AG09319 (cell line): ENCODE measurements around the gene HIF3A.
A peak's percentile ranks its signal among the peaks of the same experiment; 100 is the strongest.

ENCODE experiments used
- DNase-seq: peaks from one replicate; pipeline ENCODE4 v3.0.0-alpha.2; 2010; ENCODE audit warnings: low read depth; ENCODE audit errors: extremely low read depth
- TF ChIP-seq, protein P1 (sequence below): IDR thresholded peaks from 2 replicates; pipeline ENCODE4 v1.5.1; 2011; ENCODE audit warnings: low read depth, mild to moderate bottlenecking, inconsistent platforms, low read length, moderate library complexity

HIF3A gene

DNA sequence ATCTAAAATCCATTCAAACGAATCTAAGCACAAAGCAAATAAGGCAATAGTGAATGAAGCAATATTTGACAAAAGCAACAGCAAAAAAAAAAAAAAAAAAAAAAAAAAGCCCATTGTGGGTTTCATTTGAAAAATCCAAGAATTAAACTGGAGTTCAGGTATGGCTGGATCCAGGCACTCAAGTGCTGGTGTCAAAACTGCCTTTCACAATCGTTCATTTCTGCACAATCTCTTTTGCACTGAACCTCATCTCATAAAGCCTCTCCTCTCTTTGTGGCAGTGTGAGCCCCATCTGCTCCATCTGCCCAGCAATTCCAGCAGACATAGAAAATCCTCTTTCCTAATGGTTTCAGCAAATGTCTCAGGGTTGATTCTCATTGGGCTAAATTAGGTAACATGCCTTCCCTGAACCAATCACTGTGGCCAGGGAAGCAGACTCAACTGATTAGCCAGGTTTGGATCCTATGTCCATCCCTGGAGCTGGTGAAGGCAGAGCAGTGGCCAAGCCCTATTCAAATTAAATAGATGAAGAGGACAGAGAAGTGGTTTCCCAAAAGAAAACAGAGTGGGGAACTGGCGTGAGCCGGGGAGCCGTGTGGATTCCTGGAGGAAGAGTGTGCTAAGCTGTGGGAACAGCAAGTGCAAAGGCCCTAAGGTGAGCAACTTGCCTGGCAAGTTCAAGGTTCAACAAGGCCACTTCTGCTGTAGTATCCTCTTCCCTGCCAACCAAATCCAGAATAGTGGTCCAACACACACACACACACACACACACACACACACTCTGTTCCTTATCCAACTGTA lies 1.2 kb upstream of the HIF3A start:
- DNase-seq = no peak
- TF ChIP-seq, protein P1, sequence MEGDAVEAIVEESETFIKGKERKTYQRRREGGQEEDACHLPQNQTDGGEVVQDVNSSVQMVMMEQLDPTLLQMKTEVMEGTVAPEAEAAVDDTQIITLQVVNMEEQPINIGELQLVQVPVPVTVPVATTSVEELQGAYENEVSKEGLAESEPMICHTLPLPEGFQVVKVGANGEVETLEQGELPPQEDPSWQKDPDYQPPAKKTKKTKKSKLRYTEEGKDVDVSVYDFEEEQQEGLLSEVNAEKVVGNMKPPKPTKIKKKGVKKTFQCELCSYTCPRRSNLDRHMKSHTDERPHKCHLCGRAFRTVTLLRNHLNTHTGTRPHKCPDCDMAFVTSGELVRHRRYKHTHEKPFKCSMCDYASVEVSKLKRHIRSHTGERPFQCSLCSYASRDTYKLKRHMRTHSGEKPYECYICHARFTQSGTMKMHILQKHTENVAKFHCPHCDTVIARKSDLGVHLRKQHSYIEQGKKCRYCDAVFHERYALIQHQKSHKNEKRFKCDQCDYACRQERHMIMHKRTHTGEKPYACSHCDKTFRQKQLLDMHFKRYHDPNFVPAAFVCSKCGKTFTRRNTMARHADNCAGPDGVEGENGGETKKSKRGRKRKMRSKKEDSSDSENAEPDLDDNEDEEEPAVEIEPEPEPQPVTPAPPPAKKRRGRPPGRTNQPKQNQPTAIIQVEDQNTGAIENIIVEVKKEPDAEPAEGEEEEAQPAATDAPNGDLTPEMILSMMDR = no peak

DNA sequence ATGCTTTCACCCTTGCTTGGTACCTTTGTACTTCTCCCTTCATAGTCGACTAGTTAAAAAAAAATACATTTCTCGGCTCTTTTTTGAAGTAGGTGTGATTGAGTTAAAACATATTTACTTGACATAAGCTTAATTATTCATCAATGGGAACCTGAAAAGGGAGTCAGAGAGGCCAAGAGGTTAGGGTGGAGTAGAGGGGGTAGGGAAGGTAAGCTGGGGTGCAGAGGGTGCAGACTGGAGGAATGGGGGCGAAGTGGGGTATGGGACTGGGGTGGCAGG lies 701 bp upstream of the HIF3A start:
- TF ChIP-seq, protein P1 = no peak

DNA sequence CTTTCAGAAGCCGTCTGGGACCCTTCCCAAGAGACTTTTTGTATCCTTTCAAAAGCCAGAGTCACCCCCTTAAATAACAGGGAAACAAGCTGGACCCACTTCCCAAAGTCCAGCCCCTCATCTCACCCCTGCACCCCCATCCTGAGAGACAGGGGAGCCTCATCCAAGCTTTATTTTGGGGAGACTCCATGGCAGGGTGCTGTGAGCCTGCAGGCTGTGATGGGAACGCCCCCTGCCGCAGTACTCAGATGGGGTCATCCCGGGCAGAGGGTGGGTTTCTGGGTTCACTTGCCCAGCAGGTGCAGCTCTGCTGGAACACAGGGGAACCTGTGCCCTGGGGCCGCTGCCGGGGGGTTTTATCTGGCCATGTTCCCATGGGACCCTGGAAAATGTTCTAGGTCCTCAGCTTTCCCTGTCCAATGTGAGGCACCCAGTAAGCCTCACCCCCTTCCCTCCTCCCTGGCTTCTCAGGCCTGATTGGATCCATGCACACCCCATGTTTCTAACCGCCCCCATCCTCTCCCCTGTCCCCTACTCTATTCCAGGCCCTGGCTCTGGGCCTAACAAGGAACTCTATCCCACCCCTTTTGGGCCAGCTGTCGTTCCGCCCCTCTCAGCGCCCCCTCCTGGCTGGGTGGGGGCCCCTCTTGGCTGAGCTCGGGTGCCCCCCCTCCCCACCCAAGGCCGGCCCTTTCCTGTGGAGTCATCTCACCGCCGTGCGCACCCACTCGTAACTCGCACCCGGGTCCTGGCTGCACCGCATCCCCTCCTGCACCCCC lies 1.0 kb downstream of the HIF3A start:
- TF ChIP-seq, protein P1 = no peak; the same call in 1 of the 2 replicates
- DNase-seq = no peak

More for the DNA sequence above, 701 bp upstream of the HIF3A start:
- DNase-seq = no peak

DNA sequence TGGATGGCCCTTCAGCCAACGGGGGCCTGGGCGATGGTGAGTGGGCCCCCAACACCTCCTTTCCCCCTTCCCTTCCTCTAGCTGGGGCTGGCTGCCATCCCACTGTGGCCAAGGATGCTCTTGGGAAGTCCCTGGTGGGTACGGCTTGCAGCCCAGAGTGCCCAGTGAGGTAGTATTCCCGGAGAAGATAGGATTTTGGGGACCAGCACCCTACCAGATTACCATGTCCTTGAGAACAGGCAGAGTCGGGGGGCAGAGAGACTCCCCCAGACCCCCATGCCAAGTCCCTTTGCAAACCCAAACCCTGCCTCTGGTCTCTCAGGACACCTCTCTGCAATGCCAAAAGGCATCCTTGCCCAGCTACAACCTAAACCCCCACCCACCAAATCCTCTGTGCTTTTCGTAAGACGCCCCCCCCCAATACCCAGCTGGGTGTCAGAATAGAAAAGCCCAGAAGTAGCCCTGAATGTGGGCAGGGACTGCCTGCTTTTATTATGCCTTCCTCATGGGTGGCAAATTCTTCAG lies 1.7 kb downstream of the HIF3A start:
- no peak for DNase-seq
- TF ChIP-seq, protein P1 = no peak

DNA sequence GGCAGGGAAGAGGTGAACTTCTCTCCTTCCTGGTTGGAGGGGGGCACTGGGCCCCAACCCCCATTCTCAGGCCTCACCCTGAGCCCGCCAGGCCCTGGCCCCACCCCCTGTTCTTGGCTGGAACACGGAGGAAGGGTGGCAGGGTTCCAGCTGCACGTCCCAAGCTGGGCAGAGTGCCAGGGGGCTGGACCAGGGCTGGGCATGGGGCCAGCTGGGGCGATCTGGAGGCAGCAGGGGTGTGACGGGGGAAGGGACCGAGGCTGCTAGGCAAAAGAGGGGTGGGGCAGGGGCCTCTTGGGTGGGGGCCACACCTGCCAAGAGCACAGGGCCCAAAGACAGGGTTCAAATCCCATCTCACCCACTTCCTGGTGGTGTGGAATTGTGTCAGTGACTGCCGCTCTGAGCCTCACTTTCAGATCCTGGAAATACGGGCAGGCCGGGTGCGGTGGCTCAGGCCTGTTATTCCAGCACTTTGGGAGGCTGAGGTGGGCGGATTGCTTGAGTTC lies 2.2 kb downstream of the HIF3A start:
- TF ChIP-seq, protein P1 = no peak
- DNase-seq = peak; percentile 53

DNA sequence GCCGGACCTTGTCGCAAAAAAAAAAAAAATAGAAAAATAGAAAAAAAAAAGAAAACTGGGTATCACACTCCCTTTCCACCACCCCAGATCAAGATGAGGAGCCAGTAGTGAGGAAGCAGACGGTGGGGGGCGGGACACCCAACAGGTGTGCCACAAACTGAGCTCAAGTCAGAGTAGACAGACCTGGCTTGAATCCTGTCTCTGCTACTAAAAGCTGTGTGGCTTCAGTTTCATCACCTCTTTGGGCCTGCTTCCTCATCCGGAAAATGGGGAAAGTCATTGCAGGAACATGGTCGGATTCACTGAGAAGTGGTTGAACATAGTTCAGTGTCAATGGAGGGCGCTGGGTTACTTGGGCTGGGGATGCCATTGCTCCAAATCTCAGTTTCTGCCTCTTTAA lies 2.9 kb downstream of the HIF3A start:
- TF ChIP-seq, protein P1 = no peak
- no peak for DNase-seq

DNA sequence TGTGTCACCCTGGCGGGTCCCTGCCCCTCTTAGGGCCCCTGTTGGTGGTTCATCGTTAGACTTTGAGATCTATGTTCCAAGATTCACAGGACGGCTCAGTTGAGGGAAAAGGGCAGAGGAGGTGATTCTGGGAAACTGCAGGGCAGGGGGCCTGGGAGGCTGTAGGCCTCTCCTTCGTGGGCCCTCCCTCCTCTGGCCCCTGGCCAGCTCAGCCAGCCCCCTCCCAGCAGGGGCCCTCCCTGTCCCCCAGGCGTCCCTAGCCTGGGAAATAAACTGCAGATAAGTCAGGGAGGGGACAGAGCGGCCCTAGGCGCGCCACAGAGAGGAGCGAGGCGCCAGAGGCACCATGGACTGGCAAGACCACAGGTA lies 6.5 kb downstream of the HIF3A start:
- TF ChIP-seq, protein P1 = no peak
- no peak for DNase-seq
